T1000 (cell line): ENCODE results near the gene KANK4.
"Not testable (repeated sequence)": the region's sequence is repeated elsewhere in the genome, so short reads cannot be mapped to it uniquely, and the experiment has no call there.

ENCODE experiments used
- DNase-seq: peaks from one replicate; lab custom pipeline; 2025; ENCODE audit warnings: mixed read lengths; lab: John Stamatoyannopoulos, UW

KANK4 gene

GRCh38 chr1:62271948-62272728 lies 47.1 kb downstream of the KANK4 start:
- DNase-seq: no peak

GRCh38 chr1:62271134-62271533 lies 48.1 kb downstream of the KANK4 start:
- DNase-seq: no peak

- no peak for DNase-seq
Observed at GRCh38 chr1:62269851-62270495, 49.3 kb downstream of the KANK4 start.

- no peak for DNase-seq
Observed at GRCh38 chr1:62269439-62269838, 49.8 kb downstream of the KANK4 start.

- no peak for DNase-seq
Observed at GRCh38 chr1:62268315-62268714, 50.9 kb downstream of the KANK4 start.

- DNase-seq: no peak
Observed at GRCh38 chr1:62265956-62266935, 53.0 kb downstream of the KANK4 start.

GRCh38 chr1:62263814-62264353 lies 55.4 kb downstream of the KANK4 start:
- DNase-seq: no peak

- DNase-seq: no peak
Observed at GRCh38 chr1:62263006-62263813, 56.0 kb downstream of the KANK4 start.

- no peak for DNase-seq
Observed at GRCh38 chr1:62260688-62261087, 58.5 kb downstream of the KANK4 start.

- DNase-seq: no peak
Observed at GRCh38 chr1:62259551-62259950, 59.7 kb downstream of the KANK4 start.

- no peak for DNase-seq
Observed at GRCh38 chr1:62250126-62250726, 69.0 kb downstream of the KANK4 start.

GRCh38 chr1:62247391-62248168 lies 71.7 kb downstream of the KANK4 start:
- DNase-seq: no peak

- peak; percentile 18 for DNase-seq
Observed at GRCh38 chr1:62245201-62245600, 74.0 kb downstream of the KANK4 start.

GRCh38 chr1:62244380-62244779 lies 74.9 kb downstream of the KANK4 start:
- DNase-seq: not testable (repeated sequence)

- no peak for DNase-seq
Observed at GRCh38 chr1:62241371-62242131, 77.7 kb downstream of the KANK4 start.

- no peak for DNase-seq
Observed at GRCh38 chr1:62240651-62241370, 78.4 kb downstream of the KANK4 start.

- not testable (repeated sequence) for DNase-seq
Observed at GRCh38 chr1:62239652-62240403, 79.4 kb downstream of the KANK4 start.

GRCh38 chr1:62238507-62238906 lies 80.7 kb downstream of the KANK4 start:
- DNase-seq: no peak
